ENCODE results near the gene KSR1.
"Not testable (repeated sequence)": the region's sequence is repeated elsewhere in the genome, so short reads cannot be mapped to it uniquely, and the experiment has no call there.

- not testable (repeated sequence) for TF ChIP-seq POLR2AphosphoS5, POLR2A, CTCF, EP300 (IDR thresholded peaks at IDR 0.05)
Measured at GRCh38 chr17:27435431-27436070, 20.7 kb upstream of the KSR1 start.
